GM10847 (cell line): Measurements from ENCODE around the gene CFAP68.

Source experiments
- POLR2A ChIP-seq: IDR thresholded peaks from 2 replicates; pipeline ENCODE4 v1.6.1; 2011; ENCODE audit not compliant: insufficient read length; ENCODE audit errors: extremely low read depth

Gene CFAP68

GRCh38 chr11:111923951-111924350, 44.6 kb downstream of the CFAP68 start:
- TF ChIP-seq POLR2A: no peak

GRCh38 chr11:111925953-111926352, 46.6 kb downstream of the CFAP68 start:
- TF ChIP-seq POLR2A: no peak

GRCh38 chr11:111926505-111927391, 47.4 kb downstream of the CFAP68 start:
- TF ChIP-seq POLR2A: peak; percentile 58

GRCh38 chr11:111930472-111930871, 51.1 kb downstream of the CFAP68 start:
- no peak for TF ChIP-seq POLR2A

- no peak for TF ChIP-seq POLR2A
These were observed 53.2 kb downstream of the CFAP68 start for GRCh38 chr11:111932611-111932950.

- TF ChIP-seq POLR2A: no peak
These were observed 54.5 kb downstream of the CFAP68 start for GRCh38 chr11:111933872-111934271.

- TF ChIP-seq POLR2A: no peak
These were observed 55.0 kb downstream of the CFAP68 start for GRCh38 chr11:111934306-111934705.
